AG09319 (cell line): ENCODE data around the gene SIK2.

Experiments used
- DNase-seq: peaks from one replicate; pipeline ENCODE4 v3.0.0-alpha.2; 2010; ENCODE audit warnings: low read depth; ENCODE audit errors: extremely low read depth
- TF ChIP-seq, protein P1 (sequence below): IDR thresholded peaks from 2 replicates; pipeline ENCODE4 v1.5.1; 2011; ENCODE audit warnings: low read depth, mild to moderate bottlenecking, inconsistent platforms, low read length, moderate library complexity

Gene SIK2

DNA sequence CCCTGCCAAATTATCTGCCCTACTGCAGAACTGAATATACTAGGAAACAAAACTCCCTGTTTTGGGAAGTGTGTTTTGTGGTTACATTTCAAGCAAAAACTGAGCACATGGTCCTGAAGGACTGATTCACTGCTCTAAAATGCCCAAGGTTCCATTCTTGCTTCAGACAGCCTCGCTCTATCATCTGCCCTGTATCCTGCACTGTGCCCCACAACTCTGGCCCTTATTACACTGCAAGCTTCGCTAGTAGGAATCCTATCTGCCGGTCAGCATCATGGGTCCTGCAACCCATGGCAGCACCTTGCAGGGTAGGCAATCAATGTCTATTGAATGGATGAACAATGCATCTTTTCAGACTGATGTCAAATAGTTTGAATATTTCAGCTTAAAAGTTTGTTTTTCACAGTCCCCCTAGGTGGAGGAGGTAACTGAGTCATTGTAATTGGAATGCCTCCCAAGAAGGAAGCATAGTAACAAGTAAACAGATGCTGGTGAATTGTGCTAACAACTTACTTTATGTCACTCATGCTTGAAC is 40.4 kb upstream of the SIK2 start:
- DNase-seq: peak; percentile 71
- TF ChIP-seq, protein P1, sequence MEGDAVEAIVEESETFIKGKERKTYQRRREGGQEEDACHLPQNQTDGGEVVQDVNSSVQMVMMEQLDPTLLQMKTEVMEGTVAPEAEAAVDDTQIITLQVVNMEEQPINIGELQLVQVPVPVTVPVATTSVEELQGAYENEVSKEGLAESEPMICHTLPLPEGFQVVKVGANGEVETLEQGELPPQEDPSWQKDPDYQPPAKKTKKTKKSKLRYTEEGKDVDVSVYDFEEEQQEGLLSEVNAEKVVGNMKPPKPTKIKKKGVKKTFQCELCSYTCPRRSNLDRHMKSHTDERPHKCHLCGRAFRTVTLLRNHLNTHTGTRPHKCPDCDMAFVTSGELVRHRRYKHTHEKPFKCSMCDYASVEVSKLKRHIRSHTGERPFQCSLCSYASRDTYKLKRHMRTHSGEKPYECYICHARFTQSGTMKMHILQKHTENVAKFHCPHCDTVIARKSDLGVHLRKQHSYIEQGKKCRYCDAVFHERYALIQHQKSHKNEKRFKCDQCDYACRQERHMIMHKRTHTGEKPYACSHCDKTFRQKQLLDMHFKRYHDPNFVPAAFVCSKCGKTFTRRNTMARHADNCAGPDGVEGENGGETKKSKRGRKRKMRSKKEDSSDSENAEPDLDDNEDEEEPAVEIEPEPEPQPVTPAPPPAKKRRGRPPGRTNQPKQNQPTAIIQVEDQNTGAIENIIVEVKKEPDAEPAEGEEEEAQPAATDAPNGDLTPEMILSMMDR: no peak

DNA sequence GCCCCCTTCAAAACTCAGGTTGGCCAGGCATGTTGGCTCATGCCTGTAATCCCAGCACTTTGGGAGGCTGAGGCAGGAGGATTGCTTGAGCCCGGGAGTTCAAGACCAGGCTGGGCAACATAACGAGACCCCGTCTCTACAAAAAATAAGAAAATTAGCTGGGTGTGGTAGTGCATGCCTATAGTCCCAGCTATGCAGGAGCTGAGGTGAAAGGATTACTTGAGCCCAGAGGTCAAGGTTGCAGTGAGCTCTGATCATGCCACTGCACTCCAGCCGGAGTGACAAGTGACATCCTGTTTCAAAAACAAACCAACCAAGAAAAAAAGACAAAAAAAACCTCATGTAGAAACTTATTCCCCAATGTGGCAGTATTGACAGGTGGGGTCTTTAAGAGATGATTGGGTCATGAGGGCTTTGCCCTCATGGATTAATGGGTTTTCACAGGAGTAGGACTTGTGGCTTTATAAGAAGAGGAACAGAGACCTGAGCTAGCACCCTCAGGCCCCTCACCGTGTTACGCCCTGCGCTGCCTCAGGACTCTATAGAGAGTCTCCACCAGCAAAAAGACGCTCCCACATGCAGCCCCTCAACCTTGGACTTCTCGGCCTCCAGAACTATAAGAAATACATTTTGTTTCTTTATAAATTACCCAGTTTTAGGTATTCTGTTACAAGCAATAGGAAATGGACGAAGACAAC is 39.4 kb upstream of the SIK2 start:
- DNase-seq: no peak
- TF ChIP-seq, protein P1: no peak

DNA sequence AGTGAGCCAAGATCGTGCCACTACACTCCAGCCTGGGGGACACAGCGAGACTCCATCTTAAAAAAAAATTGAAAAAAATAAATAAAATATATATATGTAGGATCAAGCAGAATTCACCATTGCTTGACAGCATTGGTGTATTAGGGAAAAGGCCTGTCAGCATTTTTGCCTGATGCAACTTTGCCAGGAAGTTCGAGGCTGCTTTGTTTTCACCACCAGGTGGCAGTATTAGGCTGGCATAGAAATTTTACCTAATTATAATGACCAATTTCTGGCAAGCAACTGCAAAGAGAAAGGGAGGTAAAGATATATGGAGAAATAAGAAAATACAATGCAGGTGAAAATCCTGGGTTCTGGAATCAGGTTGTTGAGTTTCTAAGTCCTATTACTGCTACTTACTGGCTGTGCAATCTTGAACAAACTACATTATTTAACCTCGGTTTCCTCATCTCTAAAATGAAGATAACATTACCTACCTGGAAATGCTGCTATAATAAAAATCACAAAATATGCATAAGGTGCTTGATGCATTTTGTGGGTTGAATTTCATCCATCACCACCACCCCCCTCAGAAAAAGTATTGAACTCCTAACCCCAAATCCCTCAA is 37.0 kb upstream of the SIK2 start:
- TF ChIP-seq, protein P1: peak; percentile 81
- no peak for DNase-seq

DNA sequence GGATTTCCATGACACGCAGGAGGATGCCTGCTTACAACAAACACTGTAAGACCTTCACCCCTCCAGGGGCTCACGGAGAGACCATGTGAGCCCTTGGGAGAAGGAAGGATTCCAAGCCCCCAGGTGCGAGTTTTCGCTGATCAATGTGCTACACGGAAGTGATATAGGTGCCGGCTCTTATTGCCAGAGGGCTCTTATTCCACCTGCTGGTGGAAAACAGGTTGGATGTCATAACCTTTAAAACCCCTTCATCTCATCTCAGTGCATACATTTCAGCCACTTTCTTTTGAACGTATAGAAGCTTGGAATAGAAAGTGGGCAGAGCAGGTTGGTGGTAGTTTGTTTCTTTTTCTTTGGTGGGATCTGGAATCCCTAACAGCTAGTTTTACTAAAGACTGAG is 35.9 kb upstream of the SIK2 start:
- TF ChIP-seq, protein P1: no peak
- DNase-seq: no peak

DNA sequence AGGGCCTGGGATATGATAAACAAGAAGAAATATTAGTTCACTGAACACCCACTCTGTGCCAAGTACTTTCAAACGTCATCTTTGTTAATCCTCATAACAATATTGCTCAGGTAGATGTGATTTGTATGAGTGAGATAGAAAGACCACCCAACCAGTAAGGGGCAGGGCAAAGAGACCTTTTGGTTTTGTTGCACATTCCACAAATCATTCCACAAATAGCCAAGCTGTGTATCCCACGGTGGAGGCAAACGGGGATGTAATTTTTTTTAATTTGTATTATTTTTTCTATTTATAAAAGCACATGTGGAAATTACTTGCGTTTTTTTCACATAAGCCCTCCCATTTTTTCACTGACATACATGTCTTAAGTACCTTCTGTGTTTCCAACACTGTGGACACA is 32.8 kb upstream of the SIK2 start:
- no peak for DNase-seq
- TF ChIP-seq, protein P1: no peak

DNA sequence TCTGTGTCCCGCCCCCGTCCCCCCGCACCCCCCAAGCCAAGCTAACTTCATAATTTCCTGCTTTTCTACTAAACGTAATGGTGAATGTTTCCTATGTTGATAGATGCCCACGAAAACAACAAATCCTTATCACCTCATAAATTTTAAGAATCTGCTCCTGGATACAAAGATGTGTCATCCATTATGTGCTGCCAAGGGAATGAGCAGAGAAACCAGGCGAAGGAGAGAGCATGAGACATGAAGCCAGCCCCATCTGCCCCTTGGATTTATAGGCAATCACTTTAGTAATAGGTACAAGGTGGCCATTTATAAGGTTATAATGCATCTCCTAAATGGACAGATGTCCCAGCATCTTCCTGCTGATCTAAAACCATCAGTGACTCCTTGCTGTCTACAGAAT is 31.5 kb upstream of the SIK2 start:
- TF ChIP-seq, protein P1: no peak
- no peak for DNase-seq

DNA sequence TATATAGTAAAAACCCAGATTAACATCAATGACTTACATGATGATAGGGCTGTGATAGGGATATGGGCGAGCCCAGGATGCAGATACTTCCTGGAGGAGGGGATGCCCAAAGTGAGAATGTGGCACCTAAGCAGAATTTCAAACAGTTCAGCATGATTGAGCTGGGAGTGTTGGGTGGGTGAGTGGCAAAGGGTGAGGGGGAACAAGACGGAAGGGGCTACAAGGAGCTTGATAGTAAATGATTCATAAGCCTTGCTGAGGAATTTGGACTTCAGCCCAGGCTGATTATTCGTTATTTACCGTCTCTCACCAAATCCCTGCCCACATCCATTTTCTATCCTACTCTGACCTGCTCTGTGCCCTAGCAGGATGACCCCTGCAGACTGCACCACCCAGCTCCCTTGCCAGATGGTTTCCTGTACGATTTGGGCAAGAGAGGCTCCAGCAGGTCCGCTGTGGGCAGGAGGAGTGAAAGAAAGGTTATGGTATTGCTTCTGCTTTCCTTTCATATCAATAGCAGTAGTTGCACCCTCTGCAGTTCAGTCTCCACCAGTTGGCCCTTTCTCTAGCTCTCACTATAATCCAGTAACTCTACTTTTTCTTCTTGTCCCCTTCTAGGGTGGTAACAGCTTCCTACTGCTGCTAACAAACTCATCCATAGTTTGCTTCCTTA is 30.3 kb upstream of the SIK2 start:
- TF ChIP-seq, protein P1: no peak
- DNase-seq: no peak
